Activated CD4-positive, CD25-positive, alpha-beta regulatory T cell (primary cell): ENCODE results near the gene UBE2D2.
"Not testable (repeated sequence)": the region's sequence is repeated elsewhere in the genome, so short reads cannot be mapped to it uniquely, and the experiment has no call there.

ENCODE experiments used
- DNase-seq, 4 experiments: peaks; one replicate each; lab custom pipeline; 2025; lab: John Stamatoyannopoulos, UW

The UBE2D2 gene

DNA sequence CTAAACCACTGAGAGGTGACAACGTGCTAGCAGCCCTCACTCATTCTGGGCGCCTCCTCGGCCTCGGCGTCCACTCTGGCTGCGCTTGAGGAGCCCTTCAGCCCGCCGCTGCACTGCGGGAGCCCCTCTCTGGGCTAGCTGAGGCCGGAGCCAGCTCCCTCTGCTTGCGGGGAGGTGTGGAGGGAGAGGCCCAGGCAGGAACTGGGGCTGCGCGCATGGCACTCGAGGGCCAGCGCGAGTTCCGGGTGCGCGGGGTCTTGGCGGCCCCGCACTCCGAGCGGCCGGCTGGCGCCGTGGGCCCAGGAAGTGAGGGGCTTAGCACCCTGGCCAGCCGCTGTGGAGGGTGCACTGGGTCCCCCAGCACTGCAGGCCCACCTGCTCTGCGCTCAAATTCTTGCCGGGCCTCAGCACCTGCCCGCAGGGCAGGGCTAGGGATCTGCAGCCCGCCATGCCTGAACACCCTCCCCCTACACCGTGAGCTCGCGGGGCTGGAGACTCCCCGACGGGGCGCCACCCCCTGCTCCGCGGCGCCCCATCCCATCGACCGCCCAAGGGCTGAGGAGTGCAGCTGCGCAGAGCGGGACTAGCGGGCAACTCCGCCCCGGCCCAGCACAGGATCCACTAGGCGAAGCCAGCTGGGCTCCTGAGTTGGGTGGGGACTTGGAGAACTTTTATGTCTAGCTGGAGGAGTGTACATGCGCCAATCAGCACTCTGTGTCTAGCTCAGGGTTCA is 11.8 kb upstream of the UBE2D2 start:
- no peak for DNase-seq

DNA sequence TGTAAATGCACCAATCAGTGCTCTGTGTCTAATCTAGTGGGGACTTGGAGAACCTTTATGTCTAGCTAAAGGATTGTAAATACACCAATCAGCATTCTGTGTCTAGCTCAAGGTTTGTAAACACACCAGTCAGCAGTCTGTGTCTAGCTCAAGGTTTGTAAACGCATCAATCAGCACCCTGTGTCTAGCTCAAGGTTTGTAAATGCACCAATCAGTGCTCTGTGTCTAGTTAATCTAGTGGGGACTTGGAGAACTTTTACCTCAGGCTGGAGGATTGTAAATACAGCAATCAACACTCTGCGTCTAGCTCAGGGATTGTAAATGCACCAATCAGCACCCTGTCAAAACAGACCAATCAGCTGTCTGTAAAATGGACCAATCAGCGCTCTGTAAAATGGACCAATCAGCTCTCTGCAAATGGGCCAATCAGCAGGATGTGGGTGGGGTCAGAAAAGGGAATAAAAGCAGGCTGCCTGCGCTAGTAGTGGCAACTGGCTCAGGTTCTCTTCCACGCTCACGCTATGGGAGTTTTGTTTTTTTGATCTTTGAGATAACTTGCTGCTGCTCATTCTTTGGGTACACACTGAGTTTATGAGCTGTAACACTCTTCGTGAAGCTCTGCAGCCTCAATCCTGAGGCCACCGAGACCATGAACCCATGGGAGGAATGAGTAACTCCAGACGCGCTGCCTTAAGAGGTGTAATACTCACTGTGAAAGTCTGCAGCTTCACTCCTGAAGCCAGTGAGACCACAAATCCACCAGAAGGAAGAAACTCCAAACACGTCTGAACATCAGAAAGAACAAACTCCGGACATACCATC is 10.9 kb upstream of the UBE2D2 start:
- not testable (repeated sequence) for DNase-seq

DNA sequence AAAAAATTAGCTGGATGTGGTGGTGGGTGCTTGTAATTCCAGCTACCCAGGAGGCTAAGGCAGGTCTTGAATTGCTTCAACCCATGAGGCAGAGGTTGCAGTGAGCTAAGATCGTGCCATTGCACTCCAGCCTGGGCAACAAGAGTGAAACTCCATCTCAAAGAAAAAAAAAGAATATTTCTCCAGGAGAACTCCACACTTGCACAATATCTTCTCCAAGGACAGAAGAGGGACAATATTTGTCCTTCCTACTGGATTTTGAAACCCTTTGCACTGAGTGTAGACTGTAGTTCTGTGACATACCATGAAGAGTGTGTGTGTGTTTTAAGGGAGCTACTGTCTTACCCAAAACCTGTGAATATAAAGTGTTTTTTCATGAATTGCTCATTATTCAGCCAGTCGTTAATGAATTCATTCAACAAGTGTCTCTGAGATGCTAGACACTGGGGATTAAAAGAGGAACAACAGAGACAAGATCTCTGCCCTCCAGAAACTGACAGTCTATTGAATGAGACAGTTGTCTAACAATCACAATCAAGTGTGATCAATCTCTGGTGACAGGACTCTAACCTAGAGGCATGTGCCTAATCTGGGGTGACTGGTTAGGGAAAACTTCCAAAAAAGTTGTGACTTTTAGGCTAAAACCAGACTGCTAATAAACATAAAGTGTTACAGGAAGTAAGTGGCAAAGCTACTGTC is 9.8 kb upstream of the UBE2D2 start:
- DNase-seq: no peak

DNA sequence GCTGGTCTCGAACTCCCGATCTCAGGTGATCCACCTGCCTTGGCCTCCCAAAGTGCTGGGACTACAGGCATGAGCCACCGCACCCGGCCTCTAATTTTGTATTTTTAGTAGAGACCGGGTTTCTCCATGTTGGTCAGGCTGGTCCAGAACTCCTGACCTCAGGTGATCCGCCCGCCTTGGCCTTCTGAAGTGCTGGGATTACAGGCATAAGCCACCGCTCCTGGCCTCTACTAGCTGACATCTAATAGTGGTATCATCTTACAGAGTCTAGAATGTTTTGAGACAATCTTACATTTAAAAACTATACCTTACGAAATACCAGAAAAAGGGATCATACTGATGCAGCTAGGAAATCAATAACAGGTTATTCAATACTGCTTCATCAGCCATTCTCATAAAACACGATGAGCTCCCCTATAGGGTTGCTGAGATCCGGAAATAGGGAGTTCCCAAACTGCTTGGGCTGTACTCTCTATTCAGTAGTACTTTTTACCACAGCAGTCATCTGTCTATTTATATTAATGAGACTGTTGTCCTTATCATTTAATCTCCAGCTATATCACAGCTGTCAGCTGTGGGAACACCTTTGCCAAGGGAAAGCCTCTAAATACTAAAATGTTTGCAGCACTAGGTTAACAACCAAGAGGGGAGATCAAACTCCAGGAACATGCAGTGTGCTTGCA is 8.1 kb upstream of the UBE2D2 start:
- no peak for DNase-seq

DNA sequence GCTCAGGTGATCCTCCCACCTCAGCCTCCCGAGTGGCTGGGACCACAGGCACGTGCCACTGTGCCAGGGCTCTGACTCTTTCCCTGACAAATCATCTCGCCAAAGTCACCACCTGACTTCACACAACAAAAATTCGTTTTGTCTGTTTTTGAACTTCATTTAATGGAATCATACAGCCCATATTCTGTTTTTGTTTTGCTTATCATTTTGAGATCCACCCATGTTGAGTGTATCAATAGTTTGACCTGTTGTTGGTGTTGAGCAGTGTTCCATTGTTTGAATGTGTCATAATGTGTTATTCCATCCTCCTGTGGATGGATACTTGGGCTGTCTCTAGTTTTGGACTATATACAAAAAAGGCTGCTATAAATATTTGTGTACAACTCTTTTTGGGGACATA is 6.9 kb upstream of the UBE2D2 start:
- no peak for DNase-seq

DNA sequence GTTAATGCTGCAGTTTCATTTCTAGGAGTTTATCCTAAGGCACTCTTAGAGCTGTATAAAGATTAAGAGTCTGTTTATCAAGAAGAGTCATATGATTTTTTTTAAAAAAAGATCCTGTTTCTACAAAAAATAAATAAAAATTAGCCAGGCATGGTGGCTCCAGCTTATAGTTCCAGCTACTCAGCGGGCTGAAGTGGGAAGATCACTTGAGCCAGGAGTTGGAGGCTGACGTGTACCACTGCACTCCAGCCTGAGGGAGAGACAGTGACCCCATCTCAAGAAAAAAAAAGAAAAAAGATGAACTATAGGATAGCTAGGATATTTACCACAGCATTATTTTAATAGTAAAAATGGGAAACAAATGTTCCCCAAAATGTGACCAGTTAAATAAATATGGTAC is 3.3 kb upstream of the UBE2D2 start:
- DNase-seq: no peak

DNA sequence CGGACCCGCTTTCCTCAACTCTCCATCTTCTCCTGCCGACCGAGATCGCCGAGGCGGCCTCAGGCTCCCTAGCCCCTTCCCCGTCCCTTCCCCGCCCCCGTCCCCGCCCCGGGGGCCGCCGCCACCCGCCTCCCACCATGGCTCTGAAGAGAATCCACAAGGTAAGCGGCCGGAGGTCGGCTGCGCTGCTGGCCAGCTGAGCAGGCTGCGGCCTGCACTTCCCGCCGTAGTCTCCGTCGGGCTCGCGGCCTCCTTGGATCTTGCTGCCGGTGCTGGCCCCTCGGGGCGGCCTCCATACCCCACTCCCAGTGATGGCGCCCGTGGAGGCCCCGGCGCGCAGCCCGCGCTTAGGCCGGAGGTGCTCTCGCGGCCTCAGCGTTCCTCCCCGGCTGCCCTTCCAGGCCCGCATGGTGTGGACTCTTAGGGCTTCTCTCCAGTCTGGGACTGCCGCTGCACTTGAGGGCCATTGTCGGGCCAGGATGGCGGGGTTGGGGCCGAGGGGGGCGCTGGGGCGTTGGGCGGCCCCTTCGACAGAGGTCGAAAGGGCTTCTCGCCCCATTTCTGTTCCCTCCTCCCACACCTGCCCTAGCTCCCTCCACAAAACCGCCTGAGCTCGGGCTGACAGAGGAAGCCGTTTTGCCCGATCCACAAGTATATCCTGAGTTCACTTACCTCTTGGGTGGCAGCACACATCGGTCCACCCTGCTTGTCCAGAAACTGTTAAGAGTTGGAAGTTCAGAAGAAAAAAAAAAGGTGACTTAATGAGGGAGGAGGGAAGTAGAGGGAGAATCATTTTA is 714 bp downstream of the UBE2D2 start:
- DNase-seq: peak; percentile 36 to 56 (median 46)

DNA sequence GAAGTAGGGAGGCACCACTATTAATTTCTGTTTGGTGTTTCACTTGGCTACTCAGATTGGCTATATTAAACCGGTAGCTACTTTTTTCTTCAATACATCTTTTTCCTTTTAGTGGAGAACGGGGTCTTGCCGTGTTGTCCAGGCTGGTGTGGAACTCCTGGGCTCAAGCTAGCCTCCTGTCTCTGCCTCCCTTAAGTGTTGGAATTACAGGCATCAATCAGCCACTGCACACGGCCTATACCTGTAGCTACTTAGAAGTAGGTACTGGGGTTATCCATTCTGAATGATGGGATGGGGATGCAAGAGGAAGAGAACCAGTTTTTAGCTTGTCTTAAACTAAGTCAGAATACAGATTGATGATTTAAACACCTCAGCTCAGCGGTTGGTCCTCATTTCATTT is 1.7 kb downstream of the UBE2D2 start:
- no peak for DNase-seq

DNA sequence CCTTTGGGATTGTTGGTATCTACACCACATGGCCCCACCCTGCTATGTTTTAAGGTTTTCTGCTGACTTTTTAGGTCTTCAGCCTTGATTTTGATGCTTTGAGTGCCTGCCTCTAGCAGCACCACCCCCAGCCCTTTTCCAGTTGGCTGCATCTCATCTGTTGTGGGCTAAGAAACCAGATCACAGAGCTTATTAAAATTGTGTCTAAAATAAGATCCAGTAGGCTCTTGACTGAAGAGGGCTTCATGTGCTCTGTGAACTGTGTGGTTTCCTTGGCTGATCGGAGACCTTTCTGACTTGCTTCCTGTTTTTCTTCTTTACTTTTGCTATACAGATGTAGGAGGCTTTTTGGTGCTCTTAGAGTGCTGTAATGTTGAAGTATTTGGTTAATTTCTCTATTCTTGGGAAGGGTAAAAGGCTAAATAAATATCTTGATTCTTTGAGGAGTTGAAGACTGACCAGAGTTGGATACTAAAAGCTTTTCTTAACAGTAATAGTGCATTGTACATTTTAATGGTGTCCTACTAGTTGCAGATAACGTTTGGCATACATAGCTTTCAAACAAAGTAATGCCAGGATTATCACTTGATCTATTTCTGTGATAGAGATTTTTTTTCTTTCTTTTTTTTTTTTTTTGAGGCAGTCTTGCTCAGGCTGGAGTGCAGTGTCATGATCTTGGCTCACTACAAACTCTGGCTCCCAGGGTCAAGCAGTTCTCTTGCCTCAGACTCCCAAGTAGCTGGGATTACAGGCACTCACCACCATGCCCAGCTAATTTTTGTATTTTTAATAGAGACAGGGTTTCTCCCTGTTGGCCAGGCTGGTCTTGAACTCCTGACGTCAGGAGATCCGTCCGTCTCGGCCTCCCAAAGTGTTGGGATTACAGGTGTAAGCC is 4.5 kb downstream of the UBE2D2 start:
- peak in 1 of 4 experiments; percentile 2 for DNase-seq

DNA sequence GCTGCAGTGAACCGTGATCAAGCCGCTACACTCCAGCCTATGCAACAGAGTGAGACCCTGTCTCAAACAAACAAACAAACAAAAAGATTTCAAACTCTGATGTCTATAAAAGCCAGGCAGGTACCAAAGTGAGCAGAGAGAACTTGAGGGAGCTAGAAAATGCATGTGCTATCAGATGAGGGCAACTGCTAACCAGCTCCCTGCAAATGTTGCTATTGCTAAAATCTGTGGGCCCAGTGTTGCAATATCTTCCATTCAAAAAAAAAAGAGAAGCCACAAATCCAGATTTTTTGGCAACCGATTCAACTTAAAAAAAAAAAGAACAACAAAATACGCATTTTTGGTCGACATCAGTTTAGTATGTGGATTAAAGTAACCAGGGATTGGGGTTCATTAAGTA is 5.5 kb downstream of the UBE2D2 start:
- no peak for DNase-seq

DNA sequence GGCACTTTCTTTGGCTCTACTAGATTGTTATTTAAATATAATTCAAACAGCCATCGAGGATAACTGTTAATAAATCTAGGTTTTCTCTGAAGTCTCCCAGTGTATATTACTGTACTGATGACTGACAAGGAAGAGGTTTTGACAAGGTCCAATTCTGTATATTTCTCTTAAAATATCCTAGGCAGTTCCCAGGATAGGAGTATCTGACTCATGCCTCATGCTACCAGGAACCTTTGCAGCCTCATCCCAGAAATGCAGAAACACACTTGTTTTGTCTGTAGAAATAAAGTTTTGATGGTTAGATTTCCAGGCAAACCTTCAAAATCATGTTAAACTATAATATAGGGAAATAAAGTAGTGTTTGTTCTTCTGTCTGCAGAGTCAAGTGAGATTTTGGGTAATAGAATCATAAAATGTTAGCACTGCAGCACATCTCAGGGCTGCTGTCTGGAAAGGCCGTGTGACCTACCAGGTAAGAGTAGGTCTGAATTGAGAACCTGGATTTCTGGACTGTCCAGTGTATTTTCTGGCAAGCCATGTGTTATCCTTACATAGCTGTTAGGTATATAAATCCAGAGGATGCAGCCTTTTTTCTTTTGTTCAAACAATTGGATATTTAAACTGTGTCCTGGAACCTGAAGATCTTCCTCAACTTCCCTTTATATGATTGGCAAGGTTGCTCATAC is 8.3 kb downstream of the UBE2D2 start:
- no peak for DNase-seq

DNA sequence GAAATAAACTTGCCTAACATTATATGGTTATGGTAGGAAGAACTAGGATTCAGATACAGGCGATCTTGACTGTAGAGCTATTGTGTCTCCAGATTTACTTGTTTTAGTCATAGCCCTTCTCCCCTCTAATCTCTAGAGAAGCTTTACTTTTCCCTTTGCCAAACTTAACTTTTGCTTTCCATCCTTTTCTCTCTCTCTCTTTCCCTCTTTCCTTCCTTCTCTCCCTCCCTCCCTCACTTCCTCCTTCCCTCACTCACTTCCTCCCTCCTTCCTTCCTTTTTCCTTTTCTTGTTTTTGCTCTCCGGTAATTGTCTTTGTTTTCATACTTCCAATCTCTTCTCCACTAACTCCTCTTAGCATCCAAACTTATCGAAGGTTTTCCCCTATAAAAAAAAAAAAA is 10.4 kb downstream of the UBE2D2 start:
- DNase-seq: no peak

DNA sequence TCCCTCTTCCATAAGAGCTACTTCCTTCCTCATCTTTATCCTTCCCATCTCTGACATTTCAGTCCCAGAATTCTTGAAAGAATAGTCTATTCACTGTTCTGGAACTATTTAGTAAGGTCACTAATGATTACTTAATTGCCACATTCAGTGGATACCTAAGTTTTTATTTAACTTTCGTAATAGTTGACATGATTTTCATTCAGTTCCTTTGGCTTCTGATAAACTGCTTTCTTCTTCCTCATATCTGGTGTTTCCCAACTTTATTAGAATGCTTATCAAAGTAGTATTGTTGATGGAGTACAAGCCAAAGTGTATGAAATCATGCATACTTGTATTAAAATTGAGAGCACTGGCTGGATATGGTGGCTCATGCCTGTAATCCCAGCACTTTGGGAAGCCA is 10.8 kb downstream of the UBE2D2 start:
- no peak for DNase-seq

DNA sequence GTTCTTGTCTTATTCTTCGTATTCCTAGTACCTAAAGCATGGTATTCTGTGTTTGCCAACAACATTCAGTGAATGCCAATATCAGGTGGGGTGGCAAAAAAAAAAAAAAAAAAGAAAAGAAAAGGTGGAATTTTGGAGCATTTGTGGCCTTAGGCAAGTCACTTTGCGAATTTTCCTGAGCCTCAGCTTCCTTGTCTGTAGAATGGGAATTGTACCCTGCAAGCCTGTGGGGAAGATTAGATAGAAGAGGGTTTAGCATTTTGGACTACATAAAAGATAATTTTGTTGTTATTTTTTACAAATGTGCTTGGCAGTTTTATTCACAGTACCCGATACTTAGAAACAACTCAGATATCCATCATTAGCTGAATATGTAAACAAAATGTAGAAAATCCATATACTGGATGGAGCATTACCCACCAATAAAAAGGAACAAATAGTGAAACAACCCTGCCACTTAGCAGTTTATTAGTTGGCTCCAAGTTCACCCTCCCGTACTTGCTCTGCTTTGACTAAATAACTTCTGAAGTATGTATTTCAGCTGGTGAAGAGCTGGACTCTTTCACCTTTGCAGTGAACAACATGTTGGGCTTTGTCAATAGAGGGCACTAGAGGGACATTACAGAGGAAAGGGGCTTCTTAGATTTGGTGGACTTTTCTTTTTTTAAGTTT is 13.6 kb downstream of the UBE2D2 start:
- DNase-seq: no peak

DNA sequence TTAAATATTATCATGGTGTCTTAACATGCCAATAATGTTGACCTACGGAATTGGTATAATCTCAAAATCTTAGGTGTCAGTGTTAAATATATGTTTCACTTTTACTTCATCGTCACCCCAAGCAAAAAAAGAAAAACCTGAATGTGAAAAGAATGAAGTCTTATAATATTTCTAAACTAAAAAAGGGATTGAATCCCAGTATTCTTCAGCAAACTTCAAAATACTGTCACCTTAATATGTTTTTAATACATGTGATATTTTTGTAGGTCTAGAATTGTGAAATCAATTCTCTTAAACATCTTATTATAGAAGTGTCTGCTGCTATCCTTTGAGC is 14.1 kb downstream of the UBE2D2 start:
- no peak for DNase-seq

DNA sequence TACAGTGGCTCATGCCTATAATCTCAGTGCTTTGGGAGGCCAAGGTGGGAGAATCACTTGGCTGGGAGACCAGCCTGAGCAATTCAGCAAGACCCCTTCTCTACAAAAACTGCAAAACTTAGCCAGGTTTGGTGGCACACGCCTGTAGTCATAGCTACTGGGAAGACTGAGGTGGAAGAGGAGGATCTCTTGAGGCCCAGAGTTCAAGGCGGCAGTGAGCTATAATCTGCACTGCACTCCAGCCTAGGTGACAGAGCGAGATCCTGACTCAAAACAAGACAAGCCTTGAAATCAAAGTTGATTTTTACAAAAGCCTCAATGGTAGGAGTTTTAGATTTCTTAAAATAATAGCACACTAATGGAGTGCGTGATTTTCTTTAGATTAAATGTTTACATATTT is 14.6 kb downstream of the UBE2D2 start:
- DNase-seq: no peak

DNA sequence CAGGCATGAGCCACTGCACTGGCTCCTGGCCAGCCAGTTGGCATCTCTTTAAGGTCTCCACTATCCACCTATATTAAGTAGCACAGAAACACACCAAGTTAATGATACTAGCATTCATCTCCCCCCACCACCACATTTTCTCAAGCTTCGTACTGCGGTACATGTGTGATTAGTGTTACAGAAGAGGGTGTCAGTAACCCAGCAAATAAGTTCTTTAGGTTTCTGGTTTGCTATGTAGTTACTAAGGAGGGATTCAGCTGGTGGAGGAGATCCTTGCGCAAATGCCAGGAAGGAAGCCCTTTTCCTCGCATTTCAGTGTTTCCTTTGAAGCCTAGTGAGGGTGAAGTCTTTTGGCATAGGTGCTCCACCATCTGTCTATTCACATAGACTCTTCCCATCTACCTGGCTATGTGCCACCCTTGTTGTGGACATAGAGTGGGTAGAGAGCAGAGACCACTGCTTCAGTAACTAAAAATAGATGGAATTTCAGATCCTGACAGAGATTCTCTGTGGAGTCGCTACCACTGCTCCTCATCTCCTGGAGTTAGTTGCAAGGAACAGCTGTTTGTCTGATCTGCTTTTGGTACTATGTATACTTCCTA is 16.7 kb downstream of the UBE2D2 start:
- no peak for DNase-seq

DNA sequence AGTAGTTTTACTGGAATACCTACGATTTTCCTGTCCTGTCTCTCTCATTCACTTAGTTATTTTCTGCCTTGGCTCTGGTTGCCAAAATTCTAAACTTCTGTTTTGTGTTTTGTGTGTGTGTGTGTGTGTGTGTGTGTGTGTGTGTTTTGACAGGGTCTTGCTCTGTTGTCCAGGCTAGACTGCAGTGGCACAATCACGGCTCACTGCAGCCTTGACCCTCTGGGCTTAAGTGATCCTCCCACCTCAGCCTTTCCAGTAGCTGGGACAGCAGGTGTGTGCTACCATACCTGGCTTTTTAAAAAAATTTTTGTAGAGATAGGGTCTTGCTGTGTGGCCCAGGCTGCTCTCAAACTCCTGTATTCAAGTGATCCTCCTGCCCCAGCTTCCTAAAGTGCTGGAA is 17.2 kb downstream of the UBE2D2 start:
- no peak for DNase-seq

DNA sequence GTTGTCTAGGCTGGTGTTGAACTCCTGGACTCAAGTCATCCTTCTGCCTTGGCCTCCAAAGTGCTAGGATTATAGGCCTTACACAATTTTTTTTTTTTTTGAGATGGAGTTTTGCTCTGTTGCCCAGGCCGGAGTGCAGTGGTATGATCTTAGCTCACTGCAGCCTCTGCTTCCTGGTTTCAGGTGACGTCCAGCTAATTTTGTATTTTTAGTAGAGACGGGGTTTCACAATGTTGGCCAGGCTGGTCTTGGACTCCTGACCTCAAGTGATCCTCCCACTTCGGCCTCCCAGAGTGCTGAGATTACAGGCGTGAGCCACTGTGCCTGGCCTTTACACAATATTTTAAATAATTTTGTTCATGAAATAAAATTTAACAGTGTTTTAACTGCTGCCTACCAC is 21.0 kb downstream of the UBE2D2 start:
- DNase-seq: not testable (repeated sequence)
